H1 (cell line): Measurements from ENCODE around the gene STARD9. TPM values are rescaled to one million over a fixed set of nuclear protein-coding genes. Genes with fewer than 3 reads are reported as not detected.
A peak's percentile ranks its signal among the peaks of the same experiment; 100 is the strongest.

Experiments
- CBX8 ChIP-seq: fragments of 300-800, 300-1000 bp; sonication (generic); IDR thresholded peaks from 2 replicates; pipeline ENCODE4 v1.7.1; 2016; ENCODE audit warnings: low read depth, low read length, borderline replicate concordance
- CTBP2 ChIP-seq: IDR thresholded peaks from 2 replicates; pipeline ENCODE4 v1.7.0; 2011; ENCODE audit warnings: borderline replicate concordance, mild to moderate bottlenecking, moderate library complexity, mixed read lengths, low read length; ENCODE audit not compliant: insufficient read depth, insufficient read length
- FOSL1 ChIP-seq: IDR thresholded peaks from 2 replicates; pipeline ENCODE4 v1.6.1; 2011; ENCODE audit warnings: mild to moderate bottlenecking, low read depth, low read length, moderate library complexity; ENCODE audit not compliant: insufficient read depth
- HDAC2 ChIP-seq, 2 experiments: fragments of 300-600 bp in 1 of 2; sonication (generic) in 1 of 2; IDR thresholded peaks; 2 replicates each; pipeline ENCODE4 v1.6.1; 2011 to 2012; ENCODE audit warnings: low read depth in 2 of 2, low read length in 2 of 2, mild to moderate bottlenecking in 2 of 2, moderate library complexity in 2 of 2, borderline replicate concordance in 1 of 2, inconsistent platforms in 1 of 2
- JUN ChIP-seq: IDR thresholded peaks from 2 replicates; pipeline ENCODE4 v1.6.1; 2011; ENCODE audit warnings: low read depth, mild to moderate bottlenecking, improper control_type of control experiment, low read length
- NANOG ChIP-seq: IDR thresholded peaks from 2 replicates; pipeline ENCODE4 v1.6.1; 2011; ENCODE audit warnings: low read length, low read depth, mild to moderate bottlenecking, inconsistent platforms; ENCODE audit not compliant: insufficient read depth, poor library complexity, severe bottlenecking
- RAD21 ChIP-seq, 2 experiments: IDR thresholded peaks in 1 of 2; conservative IDR thresholded peaks in 1 of 2; 2 replicates each; pipeline ENCODE4 v1.6.1; 2011; ENCODE audit warnings: low read depth in 2 of 2, low read length in 2 of 2, improper control_type of control experiment in 1 of 2, inconsistent platforms in 1 of 2, mild to moderate bottlenecking in 1 of 2, moderate library complexity in 1 of 2
- SAP30 ChIP-seq: fragments of 300-600 bp; sonication (generic); IDR thresholded peaks from 2 replicates; pipeline ENCODE4 v1.7.1; 2012; ENCODE audit warnings: low read length, moderate library complexity, mild to moderate bottlenecking, inconsistent platforms; ENCODE audit not compliant: insufficient read depth, insufficient replicate concordance
- SP1 ChIP-seq: IDR thresholded peaks from 2 replicates; pipeline ENCODE4 v1.6.1; 2011; ENCODE audit warnings: low read depth, low read length
- TAF1 ChIP-seq: IDR thresholded peaks from 2 replicates; pipeline ENCODE4 v1.6.1; 2011; ENCODE audit warnings: mild to moderate bottlenecking, low read depth, low read length
- TCF12 ChIP-seq: IDR thresholded peaks from 2 replicates; pipeline ENCODE4 v1.6.1; 2011; ENCODE audit warnings: low read depth, mild to moderate bottlenecking, low read length
- USF2 ChIP-seq: IDR thresholded peaks from 2 replicates; pipeline ENCODE4 v1.6.1; 2011; ENCODE audit warnings: low read length, improper control_type of control experiment
- ZNF274 ChIP-seq: IDR thresholded peaks from 2 replicates; pipeline ENCODE4 v1.7.0; 2012; ENCODE audit warnings: low read length, borderline replicate concordance; ENCODE audit errors: extremely low read depth
- polyA plus RNA-seq, 7 experiments: library from polyadenylated mRNA; depleted of rRNA in 3 of 7; stranded (reverse) in 5 of 7; unstranded in 2 of 7; fragments of >200 nt in 5 of 7; fragments of 200-250 nt in 2 of 7; gene quantifications; 1 replicate in 5 of 7; 2 replicates in 1 of 7; 4 replicates in 1 of 7; pipeline versions ENCODE4 v1.2.1 to v1.2.3, GENCODE V29; 2011 to 2013; ENCODE audit warnings: missing spikeins in 2 of 7, mixed read lengths in 2 of 7
- total RNA-seq: library from RNA; stranded (reverse); fragmentation: NEBNext Ultra II Directional; extraction: Animal tissue kit (Norgen Biotek cat#: 25700); gene quantifications from 2 replicates; pipeline ENCODE4 v1.2.1, GENCODE V29; 2021
- TF ChIP-seq, protein P1 (sequence below): IDR thresholded peaks from 2 replicates; pipeline ENCODE4 v1.6.1; 2012; ENCODE audit warnings: low read length, inconsistent platforms

Gene STARD9
- total and polyA plus RNA-seq, 2 of the 8 experiments (the other 6 are each of a cell fraction or from before 2014, with no cell fraction given), result 2.8 to 7.0 TPM

DNA sequence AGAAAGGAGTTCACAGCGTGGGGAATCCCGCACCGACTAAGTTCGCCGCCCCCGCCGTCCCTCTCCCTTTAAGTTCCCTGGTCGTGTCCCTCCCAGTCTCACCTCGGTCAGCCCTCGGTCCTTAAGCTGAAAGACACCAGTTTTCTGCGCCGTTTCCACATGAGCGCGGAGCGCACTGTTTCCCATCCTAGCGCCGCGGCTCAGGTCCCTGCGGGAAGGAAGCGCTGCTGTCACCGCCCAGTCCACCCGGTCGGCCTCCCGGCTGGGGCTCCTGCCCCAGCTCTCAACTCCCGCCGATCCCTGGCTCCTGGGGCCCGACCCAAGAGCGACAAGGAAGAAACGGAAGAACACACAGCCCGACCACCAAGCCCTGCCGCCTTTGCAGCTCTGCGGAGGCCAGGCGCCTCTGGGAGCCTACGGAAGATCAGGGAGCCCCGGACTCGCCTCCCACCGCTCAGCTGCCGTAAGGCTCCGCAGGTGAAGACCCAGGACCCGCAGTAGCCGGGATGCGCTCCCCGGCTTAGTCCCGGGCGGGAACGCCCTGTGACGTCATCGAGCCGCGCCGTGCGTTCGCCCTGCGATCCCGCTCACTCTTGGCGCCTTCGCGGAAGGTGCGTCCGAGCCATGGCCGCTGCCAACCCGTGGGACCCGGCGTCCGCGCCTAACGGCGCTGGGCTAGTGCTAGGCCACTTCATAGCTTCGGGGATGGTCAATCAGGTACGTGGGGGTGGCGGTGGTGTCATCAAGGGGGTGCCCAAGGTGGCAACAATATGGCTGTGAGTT, 27.0 kb upstream of the STARD9 start, which contains the start of the genes HAUS2 and LRRC57 (continued):
- no peak for TF ChIP-seq FOSL1
- TF ChIP-seq HDAC2 (IDR thresholded peaks at IDR 0.05; ENCODE audit: borderline replicate concordance in 1 of 2, low read depth in 2 of 2, low read length in 2 of 2), result peak in 1 of 2 experiments; percentile 66; a peak in 1 of 4 replicates
- TF ChIP-seq JUN, result no peak
- TF ChIP-seq NANOG, result no peak
- peak; percentile 37 for TF ChIP-seq SAP30
- no peak for TF ChIP-seq ZNF274
- TF ChIP-seq TCF12, result no peak
- TF ChIP-seq, protein P1, sequence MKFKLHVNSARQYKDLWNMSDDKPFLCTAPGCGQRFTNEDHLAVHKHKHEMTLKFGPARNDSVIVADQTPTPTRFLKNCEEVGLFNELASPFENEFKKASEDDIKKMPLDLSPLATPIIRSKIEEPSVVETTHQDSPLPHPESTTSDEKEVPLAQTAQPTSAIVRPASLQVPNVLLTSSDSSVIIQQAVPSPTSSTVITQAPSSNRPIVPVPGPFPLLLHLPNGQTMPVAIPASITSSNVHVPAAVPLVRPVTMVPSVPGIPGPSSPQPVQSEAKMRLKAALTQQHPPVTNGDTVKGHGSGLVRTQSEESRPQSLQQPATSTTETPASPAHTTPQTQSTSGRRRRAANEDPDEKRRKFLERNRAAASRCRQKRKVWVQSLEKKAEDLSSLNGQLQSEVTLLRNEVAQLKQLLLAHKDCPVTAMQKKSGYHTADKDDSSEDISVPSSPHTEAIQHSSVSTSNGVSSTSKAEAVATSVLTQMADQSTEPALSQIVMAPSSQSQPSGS, result peak; percentile 88; the same call in 1 of the 2 replicates
- TF ChIP-seq SP1, result 0 out of 2 replicates have a peak, but pooled peaks have one; percentile 35
- TF ChIP-seq CBX8, result no peak
- no peak for TF ChIP-seq RAD21 (IDR thresholded peaks at IDR 0.05 in 1 of 2, conservative IDR thresholded peaks at IDR 0.05 in 1 of 2; ENCODE audit: low read depth in 2 of 2, low read length in 2 of 2)
- peak; percentile 96 for TF ChIP-seq TAF1
- TF ChIP-seq CTBP2, result no peak
- TF ChIP-seq USF2, result no peak
